ENCODE results near the gene TMEM42. TPM values are rescaled to one million over a fixed set of nuclear protein-coding genes. Genes with fewer than 3 reads are reported as not detected.
"Not testable (repeated sequence)": the region's sequence is repeated elsewhere in the genome, so short reads cannot be mapped to it uniquely, and the experiment has no call there.

The TMEM42 gene
- 5.6 TPM for polyA plus RNA-seq (2013, experiment 1 of 2)
- 5.7 TPM for polyA plus RNA-seq (2013, experiment 2 of 2)

DNA sequence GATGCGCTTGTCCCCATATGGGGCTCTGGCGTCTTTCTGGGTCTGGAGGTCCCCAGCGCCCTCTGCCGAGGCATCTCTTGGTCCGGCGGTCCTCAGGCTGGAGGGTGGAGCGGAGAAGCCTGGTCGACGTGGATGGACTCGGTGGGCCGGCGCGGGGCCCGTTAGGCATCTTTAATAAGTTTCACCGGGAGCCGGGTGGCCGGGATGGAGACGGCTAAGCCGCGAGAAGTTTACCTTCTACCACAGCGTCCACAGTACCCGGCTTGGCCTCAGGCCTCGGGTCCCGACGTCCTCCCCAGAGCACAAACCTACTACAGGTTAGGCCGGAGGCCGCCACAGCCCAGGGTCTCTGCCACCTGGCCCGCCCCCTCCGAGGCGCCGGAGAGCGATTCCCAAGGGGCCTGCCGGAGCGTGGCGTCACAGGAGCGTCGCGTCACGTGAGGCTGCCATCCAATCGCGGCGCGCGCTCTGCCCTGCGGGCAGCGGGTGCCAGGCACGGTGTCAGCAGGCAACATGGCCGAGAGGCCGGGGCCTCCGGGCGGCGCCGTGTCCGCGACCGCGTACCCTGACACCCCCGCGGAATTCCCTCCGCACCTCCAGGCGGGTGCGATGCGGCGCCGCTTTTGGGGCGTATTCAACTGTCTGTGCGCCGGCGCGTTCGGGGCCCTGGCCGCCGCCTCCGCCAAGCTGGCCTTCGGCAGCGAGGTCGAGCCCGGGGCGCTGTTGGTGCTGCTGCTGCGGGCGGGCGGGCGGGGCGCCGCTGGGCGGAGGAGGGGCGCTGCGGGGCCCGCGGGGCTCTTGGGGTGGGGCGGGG lies at the start of gene TMEM42:
Gene TMEM42 (plus strand): TSS at position 501 of the 814 bp plus-strand sequence. CDS start 13 bp downstream, at position 514.
- no CpG with 5 or more reads among the region's 91 CpGs for WGBS (ENCODE audit: extremely low coverage, insufficient coverage, low lambda C conversion rate)

DNA sequence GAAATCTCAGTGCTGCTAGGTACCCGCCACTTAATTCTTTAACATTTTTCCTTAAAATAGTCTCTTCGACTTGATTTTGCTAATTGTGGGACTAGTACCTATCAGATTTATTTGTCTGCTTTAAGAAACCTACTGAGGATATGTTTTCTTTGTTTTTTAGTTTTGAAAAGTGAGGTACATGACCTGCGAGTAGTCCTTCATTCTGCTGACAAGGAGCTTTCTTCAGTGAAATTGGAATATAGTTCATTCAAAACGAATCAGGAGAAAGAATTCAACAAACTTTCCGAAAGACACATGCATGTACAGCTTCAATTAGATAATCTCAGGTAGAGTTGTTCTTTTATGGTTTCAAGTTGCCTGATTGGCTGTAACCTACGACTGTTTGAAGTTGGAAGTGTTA lies 47.0 kb upstream of the TMEM42 start:
- Histone ChIP-seq H3K79me1 (ENCODE audit: low read length) (no peaks in the 10 kb centered on the region), H4K8ac (ENCODE audit: low read depth, low read length) (no peak overlapping the region), H3K56ac (ENCODE audit: low read length) (no peak overlapping the region), H3K27me3 (ENCODE audit: insufficient read depth, low read length, poor library complexity) (no peaks in the 10 kb centered on the region), H2BK120ac (ENCODE audit: low read depth, low read length) (no peak overlapping the region), H2BK15ac (replicated peaks; ENCODE audit: low read depth) (no peak overlapping the region), H4K5ac (ENCODE audit: low read length) (no peak overlapping the region), H3K4me2 (ENCODE audit: low read length) (no peak overlapping the region), H3K4me3 (ENCODE audit: low read length) (no peak overlapping the region), H3K36me3 (ENCODE audit: control insufficient read depth, insufficient read depth, low read length) (peaks cover 4% of the 10 kb centered on the region), H2BK5ac (ENCODE audit: low read length) (no peak overlapping the region), H3K23ac (ENCODE audit: low read length) (no peak overlapping the region), H3K4ac (ENCODE audit: low read depth, low read length) (no peak overlapping the region), H3K27ac (ENCODE audit: low read depth, low read length) (no peak overlapping the region), H3K4me1 (ENCODE audit: control insufficient read depth, low read depth, low read length) (no peaks in the 10 kb centered on the region), H3K79me2 (ENCODE audit: control insufficient read depth, insufficient read depth, low read length) (no peaks in the 10 kb centered on the region), H3K18ac (ENCODE audit: low read length) (no peak overlapping the region), H3K9ac (ENCODE audit: low read length) (no peak overlapping the region), H2AK5ac (ENCODE audit: low read length) (no peak overlapping the region)
- no CpG with 5 or more reads among the region's 6 CpGs for WGBS (ENCODE audit: extremely low coverage, insufficient coverage, low lambda C conversion rate)
- no peak for DNase-seq

More for the DNA sequence above, at the start of gene TMEM42:
- no peak within 1 kb of the TSS for H2BK120ac ChIP-seq (ENCODE audit: low read depth, low read length)
- DNase-seq, result peak; percentile 97
- H3K36me3 ChIP-seq (ENCODE audit: control insufficient read depth, insufficient read depth, low read length), result no peaks in the 10 kb centered on the region
- H3K4me2 ChIP-seq (ENCODE audit: low read length), result peak within 1 kb of the TSS; percentile 98
- peak within 1 kb of the TSS; percentile 89 for H3K56ac ChIP-seq (ENCODE audit: low read length)
- peak within 1 kb of the TSS; percentile 91 for H3K9ac ChIP-seq (ENCODE audit: low read length)
- H3K79me2 ChIP-seq (ENCODE audit: control insufficient read depth, insufficient read depth, low read length), result no peaks in the 10 kb centered on the region
- H3K79me1 ChIP-seq (ENCODE audit: low read length), result peaks cover 3% of the 10 kb centered on the region
- H3K27me3 ChIP-seq (ENCODE audit: insufficient read depth, low read length, poor library complexity), result no peaks in the 10 kb centered on the region
- peak within 1 kb of the TSS; percentile 89 for H3K23ac ChIP-seq (ENCODE audit: low read length)
- peaks cover 5% of the 10 kb centered on the region for H3K4me1 ChIP-seq (ENCODE audit: control insufficient read depth, low read depth, low read length)
- peak within 1 kb of the TSS; percentile 90 for H3K18ac ChIP-seq (ENCODE audit: low read length)
- peak within 1 kb of the TSS; percentile 89 for H3K4ac ChIP-seq (ENCODE audit: low read depth, low read length)
- peak within 1 kb of the TSS; percentile 83 for H3K27ac ChIP-seq (ENCODE audit: low read depth, low read length)
- H2BK5ac ChIP-seq (ENCODE audit: low read length), result no peak within 1 kb of the TSS
- peak within 1 kb of the TSS; percentile 63 for H3K4me3 ChIP-seq (ENCODE audit: low read length)
- no peak within 1 kb of the TSS for H4K5ac ChIP-seq (ENCODE audit: low read length)
- H2BK15ac ChIP-seq (replicated peaks; ENCODE audit: low read depth), result no peak within 1 kb of the TSS
- peak within 1 kb of the TSS; percentile 31 for H4K8ac ChIP-seq (ENCODE audit: low read depth, low read length)
- H2AK5ac ChIP-seq (ENCODE audit: low read length), result peak within 1 kb of the TSS; percentile 94

DNA sequence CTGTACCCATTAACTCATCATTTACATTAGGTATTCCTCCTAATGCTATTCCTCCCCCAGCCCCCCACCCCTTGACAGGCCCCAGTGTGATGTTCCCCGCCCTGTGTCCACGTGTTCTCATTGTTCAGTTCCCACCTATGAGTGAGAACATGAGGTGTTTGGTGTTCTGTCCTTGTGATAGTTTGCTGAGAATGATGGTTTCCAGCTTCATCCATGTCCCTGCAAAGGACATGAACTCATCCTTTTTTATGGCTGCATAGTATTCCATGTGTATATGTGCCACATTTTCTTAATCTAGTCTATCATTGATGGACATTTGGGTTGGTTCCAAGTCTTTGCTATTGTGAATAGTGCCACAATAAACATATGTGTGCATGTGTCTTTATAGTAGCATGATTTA lies 45.4 kb upstream of the TMEM42 start:
- not testable (repeated sequence) for H3K4me2 ChIP-seq (ENCODE audit: low read length); H3K9ac ChIP-seq (ENCODE audit: low read length); H3K36me3 ChIP-seq (ENCODE audit: control insufficient read depth, insufficient read depth, low read length); H2BK15ac ChIP-seq (replicated peaks; ENCODE audit: low read depth); H2BK5ac ChIP-seq (ENCODE audit: low read length); H3K18ac ChIP-seq (ENCODE audit: low read length); H3K56ac ChIP-seq (ENCODE audit: low read length); H2BK120ac ChIP-seq (ENCODE audit: low read depth, low read length); H3K23ac ChIP-seq (ENCODE audit: low read length); H3K27ac ChIP-seq (ENCODE audit: low read depth, low read length); H3K4me3 ChIP-seq (ENCODE audit: low read length); H3K4ac ChIP-seq (ENCODE audit: low read depth, low read length); H4K8ac ChIP-seq (ENCODE audit: low read depth, low read length); H4K5ac ChIP-seq (ENCODE audit: low read length); DNase-seq; H2AK5ac ChIP-seq (ENCODE audit: low read length); H3K27me3 ChIP-seq (ENCODE audit: insufficient read depth, low read length, poor library complexity); H3K79me2 ChIP-seq (ENCODE audit: control insufficient read depth, insufficient read depth, low read length); H3K79me1 ChIP-seq (ENCODE audit: low read length); H3K4me1 ChIP-seq (ENCODE audit: control insufficient read depth, low read depth, low read length)
- no CpG with 5 or more reads among the region's 2 CpGs for WGBS (ENCODE audit: extremely low coverage, insufficient coverage, low lambda C conversion rate)

DNA sequence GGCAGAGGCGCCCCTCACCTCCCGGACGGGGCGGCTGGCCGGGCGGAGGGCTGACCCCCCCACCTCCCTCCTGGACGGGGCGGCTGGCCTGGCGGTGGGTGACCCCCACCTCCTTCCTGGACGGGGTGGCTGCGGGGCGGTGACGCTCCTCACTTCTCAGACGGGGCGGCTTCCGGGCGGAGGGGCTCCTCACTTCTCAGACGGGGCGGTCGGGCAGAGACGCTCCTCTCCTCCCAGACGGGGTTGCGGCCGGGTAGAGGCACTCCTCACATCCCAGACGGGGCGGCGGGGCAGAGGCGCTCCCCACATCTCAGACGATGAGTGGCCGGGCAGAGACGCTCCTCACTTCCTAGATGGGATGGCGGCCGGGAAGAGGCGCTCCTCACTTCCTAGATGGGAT lies 40.5 kb upstream of the TMEM42 start:
- WGBS (ENCODE audit: extremely low coverage, insufficient coverage, low lambda C conversion rate), result no CpG with 5 or more reads among the region's 34 CpGs
- not testable (repeated sequence) for H4K5ac ChIP-seq (ENCODE audit: low read length); H4K8ac ChIP-seq (ENCODE audit: low read depth, low read length)

DNA sequence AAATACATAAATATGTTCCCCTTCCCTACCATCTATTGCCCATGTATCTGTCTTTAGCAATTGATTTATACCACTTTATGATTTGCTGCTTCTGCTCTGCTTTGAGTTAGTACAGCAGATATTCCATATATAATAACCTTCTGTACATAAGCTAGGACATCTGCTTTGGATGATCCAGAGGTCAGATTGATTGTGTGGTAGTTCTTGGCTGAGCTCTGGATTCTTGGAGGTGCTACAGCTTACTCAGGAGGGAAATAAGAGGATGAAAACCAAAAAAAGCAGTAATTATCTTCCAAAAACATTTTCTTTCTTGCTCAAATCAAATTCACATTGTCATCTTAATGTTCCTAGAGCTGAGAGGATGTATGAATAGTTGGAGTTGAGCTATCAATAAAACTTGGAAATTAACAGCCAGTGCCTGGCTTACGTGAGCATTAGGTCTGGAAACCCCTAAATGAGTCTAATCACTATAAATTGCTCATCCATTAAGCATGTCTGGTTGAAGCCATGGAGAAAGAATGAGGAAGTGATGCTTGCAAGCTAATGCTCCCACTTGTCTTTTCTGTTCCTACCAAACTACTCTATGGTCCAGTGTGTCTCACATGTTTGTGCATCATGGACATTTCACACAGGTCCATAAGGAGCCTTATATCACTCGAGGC lies 36.3 kb upstream of the TMEM42 start:
- Histone ChIP-seq H2BK5ac (ENCODE audit: low read length) (no peak overlapping the region), H3K4ac (ENCODE audit: low read depth, low read length) (no peak overlapping the region), H3K18ac (ENCODE audit: low read length) (no peak overlapping the region), H2BK120ac (ENCODE audit: low read depth, low read length) (no peak overlapping the region), H3K56ac (ENCODE audit: low read length) (no peak overlapping the region), H3K36me3 (ENCODE audit: control insufficient read depth, insufficient read depth, low read length) (no peaks in the 10 kb centered on the region), H3K79me1 (ENCODE audit: low read length) (no peaks in the 10 kb centered on the region), H3K79me2 (ENCODE audit: control insufficient read depth, insufficient read depth, low read length) (no peaks in the 10 kb centered on the region), H3K4me3 (ENCODE audit: low read length) (no peak overlapping the region), H3K4me1 (ENCODE audit: control insufficient read depth, low read depth, low read length) (no peaks in the 10 kb centered on the region), H4K5ac (ENCODE audit: low read length) (no peak overlapping the region), H3K27ac (ENCODE audit: low read depth, low read length) (no peak overlapping the region), H3K23ac (ENCODE audit: low read length) (no peak overlapping the region), H2BK15ac (replicated peaks; ENCODE audit: low read depth) (no peak overlapping the region), H3K4me2 (ENCODE audit: low read length) (no peak overlapping the region), H2AK5ac (ENCODE audit: low read length) (no peak overlapping the region), H3K27me3 (ENCODE audit: insufficient read depth, low read length, poor library complexity) (no peaks in the 10 kb centered on the region), H3K9ac (ENCODE audit: low read length) (no peak overlapping the region), H4K8ac (ENCODE audit: low read depth, low read length) (no peak overlapping the region)
- DNase-seq, result no peak
- no CpG with 5 or more reads among the region's 2 CpGs for WGBS (ENCODE audit: extremely low coverage, insufficient coverage, low lambda C conversion rate)

More for the DNA sequence above, 40.5 kb upstream of the TMEM42 start:
- H3K27me3 ChIP-seq (ENCODE audit: insufficient read depth, low read length, poor library complexity); H3K9ac ChIP-seq (ENCODE audit: low read length); DNase-seq; H3K18ac ChIP-seq (ENCODE audit: low read length); H3K27ac ChIP-seq (ENCODE audit: low read depth, low read length); H2BK120ac ChIP-seq (ENCODE audit: low read depth, low read length); H3K4me1 ChIP-seq (ENCODE audit: control insufficient read depth, low read depth, low read length); H3K23ac ChIP-seq (ENCODE audit: low read length); H3K36me3 ChIP-seq (ENCODE audit: control insufficient read depth, insufficient read depth, low read length); H3K4me3 ChIP-seq (ENCODE audit: low read length); H3K4me2 ChIP-seq (ENCODE audit: low read length); H2BK15ac ChIP-seq (replicated peaks; ENCODE audit: low read depth); H3K56ac ChIP-seq (ENCODE audit: low read length); H3K79me1 ChIP-seq (ENCODE audit: low read length); H2AK5ac ChIP-seq (ENCODE audit: low read length); H3K79me2 ChIP-seq (ENCODE audit: control insufficient read depth, insufficient read depth, low read length); H3K4ac ChIP-seq (ENCODE audit: low read depth, low read length); H2BK5ac ChIP-seq (ENCODE audit: low read length): not testable (repeated sequence)
